ENCODE data around the gene RNF125. TPM values are rescaled to one million over a fixed set of nuclear protein-coding genes. Genes with fewer than 3 reads are reported as not detected.

The RNF125 gene
- polyA plus RNA-seq (2012; rRNA removed), result 0.05 and 0.06 TPM in 2 replicates
- 0.01 and 0.04 TPM in 2 replicates for polyA plus RNA-seq (2012; cell fraction: cytosol; rRNA removed)
- polyA plus RNA-seq (2012; cell fraction: nucleus; rRNA removed), result 0.01 TPM in 1 of 2 replicates, not detected in the other

DNA sequence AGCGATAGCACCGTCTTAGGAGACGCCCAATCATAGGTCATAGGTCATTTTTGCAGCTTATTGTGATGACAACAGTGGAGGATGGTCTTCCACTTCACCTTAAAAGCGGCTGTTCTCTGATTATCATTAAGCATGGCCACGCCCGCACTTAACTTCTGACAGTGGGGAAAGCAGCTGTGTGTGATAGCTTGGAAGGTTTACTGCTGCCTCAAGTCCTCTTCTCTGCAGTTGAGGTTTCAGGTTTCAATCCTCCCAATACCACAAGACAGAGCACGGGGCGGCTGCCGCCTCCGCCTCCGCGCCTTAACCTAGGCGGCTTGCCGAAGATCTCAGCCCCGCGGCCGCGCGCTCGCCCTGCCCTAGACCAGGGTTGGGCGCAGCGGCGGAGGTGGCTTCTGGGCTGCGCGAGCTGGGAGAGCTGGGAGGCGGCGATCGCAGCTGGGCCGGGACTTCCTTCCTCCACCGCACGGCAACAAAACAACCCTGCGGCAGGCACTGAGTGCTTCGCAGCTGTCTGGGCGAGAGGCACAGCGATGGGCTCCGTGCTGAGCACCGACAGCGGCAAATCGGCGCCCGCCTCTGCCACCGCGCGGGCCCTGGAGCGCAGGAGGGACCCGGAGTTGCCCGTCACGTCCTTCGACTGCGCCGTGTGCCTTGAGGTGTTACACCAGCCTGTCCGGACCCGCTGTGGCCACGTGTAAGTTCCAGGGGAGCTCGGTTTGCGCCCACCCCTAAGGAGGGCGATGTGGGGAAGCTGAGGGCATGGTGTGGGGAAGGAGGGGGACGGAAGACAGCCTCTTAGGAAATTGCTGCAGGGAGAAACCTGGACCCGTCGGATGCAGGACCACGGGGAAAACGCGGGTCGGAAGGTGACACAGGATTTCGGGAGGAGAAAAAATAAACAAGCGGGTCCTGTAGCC, at the start of gene RNF125:
Gene RNF125 (plus strand): TSS at position 495 of the 920 bp plus-strand sequence. CDS start 39 bp downstream, at position 534.
- Histone ChIP-seq H3K27ac (ENCODE audit: low read depth in 2 of 2, low read length in 1 of 2) (no peak within 1 kb of the TSS), H3K36me3 (replicated peaks in 1 of 2; ENCODE audit: control insufficient read depth in 1 of 2, insufficient read depth in 2 of 2, low read length in 1 of 2) (no peaks in the 10 kb centered on the region), H3K27me3 (ENCODE audit: insufficient read depth) (peaks cover 24% of the 10 kb centered on the region; the same call in 1 of the 2 replicates), H3K4me2 (peak within 1 kb of the TSS; percentile 84), H4K20me1 (ENCODE audit: insufficient read depth) (no peaks in the 10 kb centered on the region), H3K9me2 (no peaks in the 10 kb centered on the region), H2AFZ (ENCODE audit: low read depth) (peak within 1 kb of the TSS; percentile 68; the same call in 1 of the 2 replicates), H3K9me3 (no peaks in the 10 kb centered on the region), H3K9ac (no peak within 1 kb of the TSS), H3K79me2 (ENCODE audit: insufficient read depth) (no peaks in the 10 kb centered on the region), H3K4me1 (ENCODE audit: control insufficient read depth in 1 of 2, insufficient read depth in 2 of 2, low read depth in 1 of 2, low read length in 1 of 2) (peaks cover 0 to 13% of the 10 kb centered on the region in 2 experiments; a peak in 1 of 4 replicates), H3K4me3 (ENCODE audit: low read depth in 2 of 2, low read length in 1 of 2) (peak within 1 kb of the TSS; percentile 45 to 60), H3F3A (replicated peaks; ENCODE audit: insufficient read depth) (no peaks in the 10 kb centered on the region)
- peak; percentile 84 for DNase-seq
- CTCF ChIA-PET, result interaction anchor here (0.7 to 1.4 kb wide), 4 partner anchors 41 to 463 kb away, joined by 3 to 4 read pairs (median 3); no protein-coding TSS in a partner anchor
- 8% methylated on average over 52 of the region's 66 CpGs for WGBS (ENCODE audit: low lambda C conversion rate)
- TF ChIP-seq, protein P1, sequence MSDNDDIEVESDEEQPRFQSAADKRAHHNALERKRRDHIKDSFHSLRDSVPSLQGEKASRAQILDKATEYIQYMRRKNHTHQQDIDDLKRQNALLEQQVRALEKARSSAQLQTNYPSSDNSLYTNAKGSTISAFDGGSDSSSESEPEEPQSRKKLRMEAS (IDR thresholded peaks at IDR 0.05; ENCODE audit: low read depth), result peak; percentile 42; the same call in 1 of the 2 replicates
- TF ChIP-seq TAF1 (IDR thresholded peaks at IDR 0.05; ENCODE audit: borderline replicate concordance, low read depth, low read length), result no peak
- no peak for TF ChIP-seq NRF1 (IDR thresholded peaks at IDR 0.05; ENCODE audit: low read depth, low read length)
- TF ChIP-seq GATA2 (CRISPR knock-in tag; IDR thresholded peaks at IDR 0.05), result no peak
- TF ChIP-seq EP300 (IDR thresholded peaks at IDR 0.05; ENCODE audit: borderline replicate concordance in 1 of 2, low read depth in 1 of 2, low read length in 1 of 2), result no peak
- no peak for TF ChIP-seq YY1 (IDR thresholded peaks at IDR 0.05; ENCODE audit: low read depth)
- TF ChIP-seq, protein P2, sequence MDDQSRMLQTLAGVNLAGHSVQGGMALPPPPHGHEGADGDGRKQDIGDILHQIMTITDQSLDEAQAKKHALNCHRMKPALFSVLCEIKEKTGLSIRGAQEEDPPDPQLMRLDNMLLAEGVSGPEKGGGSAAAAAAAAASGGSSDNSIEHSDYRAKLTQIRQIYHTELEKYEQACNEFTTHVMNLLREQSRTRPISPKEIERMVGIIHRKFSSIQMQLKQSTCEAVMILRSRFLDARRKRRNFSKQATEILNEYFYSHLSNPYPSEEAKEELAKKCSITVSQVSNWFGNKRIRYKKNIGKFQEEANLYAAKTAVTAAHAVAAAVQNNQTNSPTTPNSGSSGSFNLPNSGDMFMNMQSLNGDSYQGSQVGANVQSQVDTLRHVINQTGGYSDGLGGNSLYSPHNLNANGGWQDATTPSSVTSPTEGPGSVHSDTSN (IDR thresholded peaks at IDR 0.05), result no peak
- TF ChIP-seq, protein P3, sequence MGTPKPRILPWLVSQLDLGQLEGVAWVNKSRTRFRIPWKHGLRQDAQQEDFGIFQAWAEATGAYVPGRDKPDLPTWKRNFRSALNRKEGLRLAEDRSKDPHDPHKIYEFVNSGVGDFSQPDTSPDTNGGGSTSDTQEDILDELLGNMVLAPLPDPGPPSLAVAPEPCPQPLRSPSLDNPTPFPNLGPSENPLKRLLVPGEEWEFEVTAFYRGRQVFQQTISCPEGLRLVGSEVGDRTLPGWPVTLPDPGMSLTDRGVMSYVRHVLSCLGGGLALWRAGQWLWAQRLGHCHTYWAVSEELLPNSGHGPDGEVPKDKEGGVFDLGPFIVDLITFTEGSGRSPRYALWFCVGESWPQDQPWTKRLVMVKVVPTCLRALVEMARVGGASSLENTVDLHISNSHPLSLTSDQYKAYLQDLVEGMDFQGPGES (IDR thresholded peaks at IDR 0.05; ENCODE audit: low read depth, low read length), result no peak
- POLR2A ChIA-PET, result interaction anchor here (1.0 kb wide), 1 partner anchor 66 kb away, joined by 3 read pairs; no protein-coding TSS in a partner anchor

DNA sequence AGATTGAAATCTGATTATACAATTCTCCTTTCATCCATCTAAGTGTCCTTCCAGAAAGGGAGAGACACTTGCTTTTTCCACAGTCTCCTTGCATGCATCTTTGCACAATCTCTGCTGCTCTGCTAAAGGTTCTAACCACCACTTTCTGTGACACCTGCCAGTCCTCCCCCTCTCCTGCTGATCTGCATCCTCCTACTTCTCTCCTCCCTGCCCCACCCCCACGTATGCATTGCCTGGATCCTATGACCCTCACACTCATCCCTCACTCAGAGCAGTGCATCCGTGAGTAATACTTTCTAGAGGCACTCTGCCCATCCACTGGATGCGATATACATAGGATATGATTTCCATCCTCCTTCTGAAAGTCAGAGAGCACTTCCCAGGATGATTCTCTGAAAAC, 48.0 kb upstream of the RNF125 start:
- CTCF ChIA-PET, result interaction anchor here (1.2 kb wide), 1 partner anchor 151 kb away, joined by 4 read pairs; no protein-coding TSS in a partner anchor

More for the DNA sequence above, 48.0 kb upstream of the RNF125 start:
- Histone ChIP-seq H3K9me3 (no peaks in the 10 kb centered on the region), H3K4me1 (ENCODE audit: control insufficient read depth in 1 of 2, insufficient read depth in 2 of 2, low read depth in 1 of 2, low read length in 1 of 2) (no peaks in the 10 kb centered on the region), H3K9ac (no peak overlapping the region), H3K4me2 (no peak overlapping the region), H3F3A (replicated peaks; ENCODE audit: insufficient read depth) (no peaks in the 10 kb centered on the region), H3K9me2 (no peaks in the 10 kb centered on the region), H3K27me3 (ENCODE audit: insufficient read depth) (no peaks in the 10 kb centered on the region; the same call in 1 of the 2 replicates), H3K79me2 (ENCODE audit: insufficient read depth) (no peaks in the 10 kb centered on the region), H3K4me3 (ENCODE audit: low read depth in 2 of 2, low read length in 1 of 2) (no peak overlapping the region), H3K27ac (ENCODE audit: low read depth in 2 of 2, low read length in 1 of 2) (no peak overlapping the region), H2AFZ (ENCODE audit: low read depth) (no peak overlapping the region), H3K36me3 (replicated peaks in 1 of 2; ENCODE audit: control insufficient read depth in 1 of 2, insufficient read depth in 2 of 2, low read length in 1 of 2) (no peaks in the 10 kb centered on the region), H4K20me1 (ENCODE audit: insufficient read depth) (no peaks in the 10 kb centered on the region)
- POLR2A ChIA-PET, result no interaction called here
- TF ChIP-seq NRF1 (IDR thresholded peaks at IDR 0.05; ENCODE audit: low read depth, low read length), result no peak
- TF ChIP-seq MXI1 (IDR thresholded peaks at IDR 0.05; ENCODE audit: low read depth, low read length), result no peak
- TF ChIP-seq CHD2 (IDR thresholded peaks at IDR 0.05; ENCODE audit: low read length, partially characterized antibody), result no peak
- TF ChIP-seq SIN3A (IDR thresholded peaks at IDR 0.05; ENCODE audit: borderline replicate concordance, low read depth, low read length), result no peak
- no peak for TF ChIP-seq TAF1 (IDR thresholded peaks at IDR 0.05; ENCODE audit: borderline replicate concordance, low read depth, low read length)
- no peak for TF ChIP-seq FOXJ3 (CRISPR knock-in tag; IDR thresholded peaks at IDR 0.05)
- 18% methylated on average over 3 of the region's 3 CpGs for WGBS (ENCODE audit: low lambda C conversion rate)
- DNase-seq, result no peak
